Measurements from ENCODE around the gene ABCC11. TPM values are rescaled to one million over a fixed set of nuclear protein-coding genes. Genes with fewer than 3 reads are reported as not detected.
"Not testable (repeated sequence)": the region's sequence is repeated elsewhere in the genome, so short reads cannot be mapped to it uniquely, and the experiment has no call there.

ABCC11 gene
- total and polyA plus RNA-seq, 2 of the 13 experiments (the other 11 are each of a cell fraction or from before 2014, with no cell fraction given): 1.0 to 1.4 TPM

DNA sequence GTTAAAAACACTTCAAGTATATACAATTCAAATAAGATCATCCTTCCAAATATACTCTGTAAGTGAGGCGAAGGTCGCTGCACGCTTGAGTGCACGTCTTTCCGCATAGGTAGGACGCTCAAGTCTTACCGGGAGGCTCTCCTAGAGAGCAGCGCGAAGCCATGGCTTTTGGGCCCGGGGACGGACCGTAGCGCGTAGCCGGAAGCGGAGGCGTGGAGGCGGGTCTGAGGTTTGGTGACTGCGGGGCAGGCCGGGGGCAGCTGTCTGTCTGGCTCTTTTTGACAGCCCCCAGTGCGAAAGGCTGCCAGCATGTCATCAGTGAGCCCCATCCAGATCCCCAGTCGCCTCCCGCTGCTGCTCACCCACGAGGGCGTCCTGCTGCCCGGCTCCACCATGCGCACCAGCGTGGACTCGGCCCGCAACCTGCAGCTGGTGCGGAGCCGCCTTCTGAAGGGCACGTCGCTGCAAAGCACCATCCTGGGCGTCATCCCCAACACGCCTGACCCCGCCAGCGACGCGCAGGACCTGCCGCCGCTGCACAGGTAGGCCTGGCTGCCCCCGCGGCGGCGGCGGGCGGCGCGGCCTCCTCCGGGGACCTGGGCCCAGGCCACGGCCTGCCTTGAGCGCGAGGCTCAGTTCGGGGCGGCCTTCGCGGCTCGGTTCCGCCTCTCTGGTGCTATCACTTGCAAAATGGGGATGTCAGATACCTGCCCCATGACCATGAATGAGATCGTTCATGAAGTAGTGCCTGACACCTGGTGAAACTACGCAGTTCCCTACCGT is 3.1 kb downstream of the ABCC11 start, which contains the start of gene LONP2 (continued):
- TF ChIP-seq, protein P1, sequence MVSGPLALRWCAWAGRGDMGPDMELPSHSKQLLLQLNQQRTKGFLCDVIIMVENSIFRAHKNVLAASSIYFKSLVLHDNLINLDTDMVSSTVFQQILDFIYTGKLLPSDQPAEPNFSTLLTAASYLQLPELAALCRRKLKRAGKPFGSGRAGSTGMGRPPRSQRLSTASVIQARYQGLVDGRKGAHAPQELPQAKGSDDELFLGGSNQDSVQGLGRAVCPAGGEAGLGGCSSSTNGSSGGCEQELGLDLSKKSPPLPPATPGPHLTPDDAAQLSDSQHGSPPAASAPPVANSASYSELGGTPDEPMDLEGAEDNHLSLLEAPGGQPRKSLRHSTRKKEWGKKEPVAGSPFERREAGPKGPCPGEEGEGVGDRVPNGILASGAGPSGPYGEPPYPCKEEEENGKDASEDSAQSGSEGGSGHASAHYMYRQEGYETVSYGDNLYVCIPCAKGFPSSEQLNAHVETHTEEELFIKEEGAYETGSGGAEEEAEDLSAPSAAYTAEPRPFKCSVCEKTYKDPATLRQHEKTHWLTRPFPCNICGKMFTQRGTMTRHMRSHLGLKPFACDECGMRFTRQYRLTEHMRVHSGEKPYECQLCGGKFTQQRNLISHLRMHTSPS (CRISPR knock-in tag; IDR thresholded peaks at IDR 0.05; ENCODE audit: low read depth): no peak; the same call in none of the 2 replicates

DNA sequence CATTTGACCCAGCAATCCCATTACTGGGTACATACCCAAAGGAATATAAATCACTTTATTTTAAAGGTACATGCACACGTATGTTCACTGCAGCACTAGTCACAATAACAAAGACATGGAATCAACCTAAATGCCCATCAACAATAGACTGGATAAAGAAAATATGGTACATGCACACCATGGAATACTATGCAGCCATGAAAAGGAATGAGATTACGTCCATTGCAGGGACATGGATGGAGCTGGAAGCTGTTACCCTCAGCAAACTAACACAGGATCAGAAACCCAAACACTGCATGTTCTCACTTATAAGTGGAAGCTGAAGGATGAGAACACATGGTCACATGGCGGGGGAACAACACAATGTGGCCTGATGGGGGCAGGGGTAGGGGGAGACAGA is 7.2 kb downstream of the ABCC11 start:
- H3K27me3 ChIP-seq (ENCODE audit: control insufficient read depth in 1 of 2, insufficient read depth in 2 of 2, low read length in 2 of 2); H3K9ac ChIP-seq (ENCODE audit: insufficient read depth, low read depth, low read length); H3K4me3 ChIP-seq (replicated peaks in 1 of 3; ENCODE audit: insufficient read depth in 1 of 3, low read depth in 2 of 3, low read length in 3 of 3); H3K4me2 ChIP-seq (ENCODE audit: low read depth, low read length); H3K27ac ChIP-seq (ENCODE audit: extremely low read length, insufficient read depth, low read length); H3K79me2 ChIP-seq (ENCODE audit: insufficient read depth, low read length); BruUV-seq (replicated peaks); H3K9me3 ChIP-seq (ENCODE audit: low read length); FAIRE-seq; H3K36me3 ChIP-seq (replicated peaks in 1 of 2; ENCODE audit: control insufficient read depth in 1 of 2, insufficient read depth in 2 of 2, low read length in 2 of 2); in situ Hi-C loops (cut with HindIII; ENCODE audit: extremely low pct_ligation_motif_present, low pct_unique_long_range_greater_than_20kb); intact Hi-C loops (cut with micrococcal nuclease; ENCODE audit: unreplicated experiment); DNase-seq (ENCODE audit: low spot score); H4K20me1 ChIP-seq (ENCODE audit: insufficient read depth, low read length); ATAC-seq; CTCF ChIA-PET (ENCODE audit: low intra/inter-chr PET ratio, low total read pairs); POLR2A ChIA-PET; H2AFZ ChIP-seq (ENCODE audit: low read length): not testable (repeated sequence)
- TF ChIP-seq RCOR2 (CRISPR knock-in tag; IDR thresholded peaks at IDR 0.05) (peak; percentile 34; the same call in 1 of the 2 replicates), ZMYM3 (CRISPR knock-in tag; IDR thresholded peaks at IDR 0.05) (peak; percentile 91)
- TF ChIP-seq, protein P2, sequence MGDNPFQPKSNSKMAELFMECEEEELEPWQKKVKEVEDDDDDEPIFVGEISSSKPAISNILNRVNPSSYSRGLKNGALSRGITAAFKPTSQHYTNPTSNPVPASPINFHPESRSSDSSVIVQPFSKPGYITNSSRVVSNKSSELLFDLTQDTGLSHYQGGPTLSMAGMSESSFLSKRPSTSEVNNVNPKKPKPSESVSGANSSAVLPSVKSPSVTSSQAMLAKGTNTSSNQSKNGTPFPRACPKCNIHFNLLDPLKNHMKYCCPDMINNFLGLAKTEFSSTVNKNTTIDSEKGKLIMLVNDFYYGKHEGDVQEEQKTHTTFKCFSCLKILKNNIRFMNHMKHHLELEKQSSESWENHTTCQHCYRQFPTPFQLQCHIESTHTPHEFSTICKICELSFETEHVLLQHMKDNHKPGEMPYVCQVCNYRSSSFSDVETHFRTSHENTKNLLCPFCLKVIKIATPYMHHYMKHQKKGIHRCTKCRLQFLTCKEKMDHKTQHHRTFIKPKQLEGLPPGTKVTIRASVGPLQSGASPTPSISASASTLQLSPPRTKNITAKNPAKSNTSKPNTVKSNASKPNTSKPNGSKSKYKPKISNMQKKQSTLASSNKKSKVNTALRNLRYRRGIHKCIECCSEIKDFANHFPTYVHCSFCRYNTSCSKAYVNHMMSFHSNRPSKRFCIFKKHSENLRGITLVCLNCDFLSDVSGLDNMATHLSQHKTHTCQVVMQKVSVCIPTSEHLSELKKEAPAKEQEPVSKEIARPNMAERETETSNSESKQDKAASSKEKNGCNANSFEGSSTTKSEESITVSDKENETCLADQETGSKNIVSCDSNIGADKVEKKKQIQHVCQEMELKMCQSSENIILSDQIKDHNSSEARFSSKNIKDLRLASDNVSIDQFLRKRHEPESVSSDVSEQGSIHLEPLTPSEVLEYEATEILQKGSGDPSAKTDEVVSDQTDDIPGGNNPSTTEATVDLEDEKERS (CRISPR knock-in tag; IDR thresholded peaks at IDR 0.05): 0 out of 2 replicates have a peak, but pooled peaks have one; percentile 57
- H3K4me1 ChIP-seq (ENCODE audit: insufficient read depth, low read length): peaks cover 43% of the 10 kb centered on the region
- WGBS (ENCODE audit: low lambda C conversion rate): 91% methylated on average over 3 of the region's 3 CpGs

Data from HepG2 (cell line).